ENCODE measurements around the gene PLEKHA1. TPM values are rescaled to one million over a fixed set of nuclear protein-coding genes. Genes with fewer than 3 reads are reported as not detected.

The PLEKHA1 gene
- polyA plus RNA-seq, 3 donors, result 5.5 to 14.9 (median 12.3) TPM

GRCh38 chr10:122336332-122336731 is 38.2 kb upstream of the PLEKHA1 start:
- Mint-ChIP-seq H3K27ac (no peak overlapping the region), H3K9me3 (peaks cover 0 to 1% (median 0%) of the 10 kb centered on the region in 7 donors), H3K4me3 (no peak overlapping the region), H3K4me1 (peaks cover 3% of the 10 kb centered on the region), H3K36me3 (no peaks in the 10 kb centered on the region), H3K27me3 (ENCODE audit: low read depth in 3 of 3) (peaks cover under 1 to 18% (median 9%) of the 10 kb centered on the region in 3 donors)
- DNase-seq, result no peak
- peaks cover 0 to under 1% of the 10 kb centered on the region in 2 donors for H3K4me1 ChIP-seq (ENCODE audit: control insufficient read depth in 1 of 2, insufficient read depth in 2 of 2, low read length in 2 of 2)
- no peaks in the 10 kb centered on the region for H3K9me3 ChIP-seq (replicated peaks in 1 of 2; ENCODE audit: control insufficient read depth in 1 of 2, insufficient read depth in 1 of 2, low read length in 2 of 2)
- no peaks in the 10 kb centered on the region for H4K20me1 ChIP-seq (ENCODE audit: insufficient read depth, low read length)
- no peak overlapping the region for H3K27ac ChIP-seq (ENCODE audit: low read depth in 1 of 2, low read length in 2 of 2)
- H3K79me2 ChIP-seq (ENCODE audit: insufficient read depth, low read length), result no peaks in the 10 kb centered on the region
- H3K27me3 ChIP-seq (ENCODE audit: control insufficient read depth in 2 of 2, insufficient read depth in 2 of 2, low read length in 2 of 2), result no peaks in the 10 kb centered on the region
- 97% methylated on average over 10 of the region's 10 CpGs for WGBS (ENCODE audit: insufficient coverage)
- H3K4me2 ChIP-seq (replicated peaks; ENCODE audit: extremely low read depth, low read length, poor library complexity, severe bottlenecking), result no peak overlapping the region
- no peak overlapping the region for H2AFZ ChIP-seq (ENCODE audit: insufficient read depth, low read depth, low read length, poor library complexity, severe bottlenecking)
- H3K9ac ChIP-seq (ENCODE audit: insufficient read depth, low read length, poor library complexity, severe bottlenecking), result no peak overlapping the region
- intact Hi-C loops (cut with micrococcal nuclease), result loop anchor here in 1 of 2 donors (10.0 kb wide), 1 partner anchor 98 kb away; no protein-coding TSS in a partner anchor
- TF ChIP-seq, protein P1, sequence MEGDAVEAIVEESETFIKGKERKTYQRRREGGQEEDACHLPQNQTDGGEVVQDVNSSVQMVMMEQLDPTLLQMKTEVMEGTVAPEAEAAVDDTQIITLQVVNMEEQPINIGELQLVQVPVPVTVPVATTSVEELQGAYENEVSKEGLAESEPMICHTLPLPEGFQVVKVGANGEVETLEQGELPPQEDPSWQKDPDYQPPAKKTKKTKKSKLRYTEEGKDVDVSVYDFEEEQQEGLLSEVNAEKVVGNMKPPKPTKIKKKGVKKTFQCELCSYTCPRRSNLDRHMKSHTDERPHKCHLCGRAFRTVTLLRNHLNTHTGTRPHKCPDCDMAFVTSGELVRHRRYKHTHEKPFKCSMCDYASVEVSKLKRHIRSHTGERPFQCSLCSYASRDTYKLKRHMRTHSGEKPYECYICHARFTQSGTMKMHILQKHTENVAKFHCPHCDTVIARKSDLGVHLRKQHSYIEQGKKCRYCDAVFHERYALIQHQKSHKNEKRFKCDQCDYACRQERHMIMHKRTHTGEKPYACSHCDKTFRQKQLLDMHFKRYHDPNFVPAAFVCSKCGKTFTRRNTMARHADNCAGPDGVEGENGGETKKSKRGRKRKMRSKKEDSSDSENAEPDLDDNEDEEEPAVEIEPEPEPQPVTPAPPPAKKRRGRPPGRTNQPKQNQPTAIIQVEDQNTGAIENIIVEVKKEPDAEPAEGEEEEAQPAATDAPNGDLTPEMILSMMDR (IDR thresholded peaks at IDR 0.05), result no peak
- H3K36me3 ChIP-seq (replicated peaks in 1 of 2; ENCODE audit: control insufficient read depth in 1 of 2, insufficient read depth in 2 of 2, low read length in 2 of 2), result no peaks in the 10 kb centered on the region
- no peak overlapping the region for H3K4me3 ChIP-seq (replicated peaks in 1 of 3; ENCODE audit: low read depth in 2 of 3, low read length in 3 of 3)

DNA sequence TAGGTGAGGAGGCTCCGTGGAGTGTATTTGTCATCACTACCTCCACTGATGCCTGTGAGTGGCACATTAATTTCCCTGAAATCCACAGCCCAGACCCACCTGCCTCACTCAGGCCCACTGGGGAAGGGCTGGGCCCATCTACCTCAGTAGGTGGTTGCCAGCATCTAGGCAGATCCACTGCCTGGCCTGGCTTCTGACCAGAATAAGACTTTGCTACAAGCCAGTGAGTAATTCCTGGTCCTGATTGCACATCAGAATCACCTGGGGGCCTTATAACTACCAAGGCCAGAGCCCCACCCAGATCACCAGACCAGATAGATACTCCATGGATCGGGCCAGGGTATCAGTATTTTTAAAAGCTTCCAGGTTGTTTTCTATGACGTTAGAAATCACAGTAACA is 37.5 kb upstream of the PLEKHA1 start:
- Mint-ChIP-seq H3K9me3 (peaks cover 0 to under 1% (median 0%) of the 10 kb centered on the region in 7 donors), H3K4me3 (no peak overlapping the region), H3K4me1 (peaks cover 6% of the 10 kb centered on the region), H3K27me3 (ENCODE audit: low read depth in 3 of 3) (peaks cover 0 to 15% (median 7%) of the 10 kb centered on the region in 3 donors), H3K36me3 (no peaks in the 10 kb centered on the region), H3K27ac (no peak overlapping the region)
- intact Hi-C loops (cut with micrococcal nuclease), result loop anchor here in 1 of 2 donors (10.0 kb wide), 1 partner anchor 98 kb away; no protein-coding TSS in a partner anchor
- H3K36me3 ChIP-seq (replicated peaks in 1 of 2; ENCODE audit: control insufficient read depth in 1 of 2, insufficient read depth in 2 of 2, low read length in 2 of 2), result no peaks in the 10 kb centered on the region
- no peaks in the 10 kb centered on the region for H4K20me1 ChIP-seq (ENCODE audit: insufficient read depth, low read length)
- no peaks in the 10 kb centered on the region for H3K79me2 ChIP-seq (ENCODE audit: insufficient read depth, low read length)
- no peak overlapping the region for H2AFZ ChIP-seq (ENCODE audit: insufficient read depth, low read depth, low read length, poor library complexity, severe bottlenecking)
- no peak overlapping the region for H3K27ac ChIP-seq (ENCODE audit: low read depth in 1 of 2, low read length in 2 of 2)
- no peaks in the 10 kb centered on the region for H3K27me3 ChIP-seq (ENCODE audit: control insufficient read depth in 2 of 2, insufficient read depth in 2 of 2, low read length in 2 of 2)
- peaks cover 0 to 3% of the 10 kb centered on the region in 2 donors for H3K4me1 ChIP-seq (ENCODE audit: control insufficient read depth in 1 of 2, insufficient read depth in 2 of 2, low read length in 2 of 2)
- H3K4me2 ChIP-seq (replicated peaks; ENCODE audit: extremely low read depth, low read length, poor library complexity, severe bottlenecking), result no peak overlapping the region
- H3K9ac ChIP-seq (ENCODE audit: insufficient read depth, low read length, poor library complexity, severe bottlenecking), result no peak overlapping the region
- H3K9me3 ChIP-seq (replicated peaks in 1 of 2; ENCODE audit: control insufficient read depth in 1 of 2, insufficient read depth in 1 of 2, low read length in 2 of 2), result no peaks in the 10 kb centered on the region
- H3K4me3 ChIP-seq (replicated peaks in 1 of 3; ENCODE audit: low read depth in 2 of 3, low read length in 3 of 3), result no peak overlapping the region
- TF ChIP-seq, protein P1 (IDR thresholded peaks at IDR 0.05), result no peak
- no CpG with 5 or more reads among the region's 3 CpGs for WGBS (ENCODE audit: insufficient coverage)
- no peak for DNase-seq
